GM19238 (cell line): ENCODE results near the gene UXS1.
"Not testable (repeated sequence)": the region's sequence is repeated elsewhere in the genome, so short reads cannot be mapped to it uniquely, and the experiment has no call there.

Experiments
- DNase-seq: peaks from one replicate; pipeline ENCODE4 v3.0.0; 2011; ENCODE audit warnings: low spot score; ENCODE audit not compliant: insufficient read length

UXS1 gene

GRCh38 chr2:106137731-106138521 is 56.2 kb downstream of the UXS1 start:
- DNase-seq = no peak

GRCh38 chr2:106131192-106131591 is 62.9 kb downstream of the UXS1 start:
- not testable (repeated sequence) for DNase-seq

- no peak for DNase-seq
These were observed 63.7 kb downstream of the UXS1 start for GRCh38 chr2:106130251-106130998.

- DNase-seq = no peak
These were observed 64.5 kb downstream of the UXS1 start for GRCh38 chr2:106129592-106129991.

GRCh38 chr2:106129150-106129549 is 65.0 kb downstream of the UXS1 start:
- DNase-seq = no peak

GRCh38 chr2:106127776-106128268 is 66.3 kb downstream of the UXS1 start:
- no peak for DNase-seq

- no peak for DNase-seq
These were observed 66.8 kb downstream of the UXS1 start for GRCh38 chr2:106127282-106127771.

GRCh38 chr2:106126705-106127281 is 67.3 kb downstream of the UXS1 start:
- DNase-seq = no peak

- DNase-seq = no peak
These were observed 67.8 kb downstream of the UXS1 start for GRCh38 chr2:106126295-106126694.

- DNase-seq = no peak
These were observed 69.1 kb downstream of the UXS1 start for GRCh38 chr2:106124905-106125549.

GRCh38 chr2:106124106-106124756 is 69.9 kb downstream of the UXS1 start:
- no peak for DNase-seq

- no peak for DNase-seq
These were observed 71.9 kb downstream of the UXS1 start for GRCh38 chr2:106122157-106122556.

GRCh38 chr2:106120432-106120831 is 73.7 kb downstream of the UXS1 start:
- no peak for DNase-seq

GRCh38 chr2:106119074-106119473 is 75.0 kb downstream of the UXS1 start:
- no peak for DNase-seq

GRCh38 chr2:106117882-106118684 is 76.0 kb downstream of the UXS1 start:
- no peak for DNase-seq

- DNase-seq = no peak
These were observed 76.8 kb downstream of the UXS1 start for GRCh38 chr2:106117347-106117746.

GRCh38 chr2:106116248-106116647 is 77.9 kb downstream of the UXS1 start:
- no peak for DNase-seq

- DNase-seq = no peak
These were observed 78.4 kb downstream of the UXS1 start for GRCh38 chr2:106115665-106116064.

GRCh38 chr2:106115250-106115649 is 78.9 kb downstream of the UXS1 start:
- no peak for DNase-seq

- no peak for DNase-seq
These were observed 79.9 kb downstream of the UXS1 start for GRCh38 chr2:106114166-106114565.
